ENCODE measurements around the gene NOTO. TPM values are rescaled to one million over a fixed set of nuclear protein-coding genes. Genes with fewer than 3 reads are reported as not detected.

NOTO gene
- total RNA-seq, result not detected in 2 replicates

GRCh38 chr2:73202156-73203054 is at the start of gene NOTO:
Gene NOTO, plus strand, starts transcription at chr2:73202574. Its CDS starts 93 bp downstream, at chr2:73202667.

GRCh38 chr2:73214120-73215035 is 12.0 kb downstream of the NOTO start, which contains the start of gene SMYD5:
Gene SMYD5, plus strand, starts transcription at chr2:73214245. Its CDS starts 22 bp downstream, at chr2:73214267.

GRCh38 chr2:73233154-73233931 is 31.0 kb downstream of the NOTO start, which contains the start of gene PRADC1:
Gene PRADC1, minus strand, starts transcription at chr2:73233239. Its CDS starts 79 bp downstream, at chr2:73233160.

GRCh38 chr2:73233932-73234832 is 31.8 kb downstream of the NOTO start, which contains the start of gene CCT7:
Gene CCT7, plus strand, starts transcription at chr2:73234308. Its CDS starts 71 bp downstream, at chr2:73234379.

Other genes with a start within 250 kb of the NOTO start
- 6.2 and 9.0 TPM in 2 replicates for gene SFXN5, start 130.9 kb upstream of the NOTO start, total RNA-seq
- gene RAB11FIP5, start 89.6 kb upstream of the NOTO start, total RNA-seq, result 63.2 and 99.7 TPM in 2 replicates
- gene SMYD5, start 11.7 kb downstream of the NOTO start, total RNA-seq, result 17.7 and 18.3 TPM in 2 replicates
- 9.8 and 20.3 TPM in 2 replicates for gene PRADC1, start 30.7 kb downstream of the NOTO start, total RNA-seq
- 156 and 251 TPM in 2 replicates for gene CCT7, start 31.7 kb downstream of the NOTO start, total RNA-seq
- 7.5 and 11.1 TPM in 2 replicates for gene FBXO41, start 81.9 kb downstream of the NOTO start, total RNA-seq
- not detected in 2 replicates for gene EGR4, start 91.0 kb downstream of the NOTO start, total RNA-seq
- 17.7 and 19.6 TPM in 2 replicates for gene ALMS1, start 183.3 kb downstream of the NOTO start, total RNA-seq

Measured in placental epithelial cell (primary cell).